DOHH2 (cell line): ENCODE measurements around the gene CSNK2A1.

Experiments
- H3F3A ChIP-seq: fragments of 200-600 bp; sonication (generic), shearing (Covaris generic); 2 replicates; pipeline ENCODE4 v1.6.0; 2016; ENCODE audit warnings: antibody characterized with exemption, mild to moderate bottlenecking; ENCODE audit not compliant: control insufficient read depth, insufficient read depth
- H3K27ac ChIP-seq: fragments of 200-600 bp; sonication (generic); 2 replicates; pipeline ENCODE4 v1.5.1; 2014; ENCODE audit warnings: low read depth, mild to moderate bottlenecking, low read length, moderate library complexity
- H3K27me3 ChIP-seq: fragments of 200-600 bp; sonication (generic); 2 replicates; pipeline ENCODE4 v1.6.1; 2014; ENCODE audit warnings: mild to moderate bottlenecking, low read length, mixed read lengths; ENCODE audit not compliant: control insufficient read depth
- H3K36me3 ChIP-seq: fragments of 200-600 bp; sonication (generic); 2 replicates; pipeline ENCODE4 v1.6.1; 2014; ENCODE audit warnings: mild to moderate bottlenecking, low read length, moderate library complexity, mixed read lengths; ENCODE audit not compliant: control insufficient read depth
- H3K4me1 ChIP-seq: fragments of 200-600 bp; sonication (generic); 2 replicates; pipeline ENCODE4 v1.6.1; 2014; ENCODE audit warnings: mild to moderate bottlenecking, low read length, mixed read lengths; ENCODE audit not compliant: control insufficient read depth
- H3K4me2 ChIP-seq: fragments of 200-600 bp; sonication (generic); 2 replicates; pipeline ENCODE4 v1.6.0; 2014; ENCODE audit warnings: mild to moderate bottlenecking, low read length, moderate library complexity
- H3K4me3 ChIP-seq: fragments of 200-600 bp; sonication (generic); 2 replicates; pipeline ENCODE4 v1.5.1; 2014; ENCODE audit warnings: mild to moderate bottlenecking, low read length, mixed read lengths
- H3K79me2 ChIP-seq: fragments of 200-600 bp; sonication (generic); 2 replicates; pipeline ENCODE4 v1.6.1; 2014; ENCODE audit warnings: mild to moderate bottlenecking, low read length, mixed read lengths; ENCODE audit not compliant: control insufficient read depth
- H3K9me2 ChIP-seq: fragments of 200-600 bp; sonication (generic); replicated peaks from 2 replicates; pipeline ENCODE4 v1.6.1; 2014; ENCODE audit warnings: mild to moderate bottlenecking, low read length, mixed read lengths; ENCODE audit not compliant: control insufficient read depth
- H3K9me3 ChIP-seq: fragments of 200-600 bp; sonication (generic); 2 replicates; pipeline ENCODE4 v1.6.1; 2014; ENCODE audit warnings: antibody characterized with exemption, low read length, mixed read lengths; ENCODE audit not compliant: control insufficient read depth, insufficient read depth
- H4K20me1 ChIP-seq: fragments of 200-600 bp; sonication (generic); 2 replicates; pipeline ENCODE4 v1.6.0; 2014; ENCODE audit warnings: low read depth, mild to moderate bottlenecking, antibody characterized with exemption, low read length, moderate library complexity; ENCODE audit not compliant: control insufficient read depth, insufficient read depth
- EZH2phosphoT487 ChIP-seq: fragments of 200-600 bp; sonication (generic); IDR thresholded peaks from 2 replicates; pipeline ENCODE4 v1.6.1; 2017; ENCODE audit warnings: borderline replicate concordance, mild to moderate bottlenecking, antibody characterized with exemption, low read length, moderate library complexity, mixed read lengths
- TF ChIP-seq, protein P1 (sequence below): fragments of 200-600 bp; sonication (generic); IDR thresholded peaks from one replicate; pipeline ENCODE4 v1.5.1; 2014; ENCODE audit warnings: antibody characterized with exemption, mild to moderate bottlenecking, low read depth, low read length; ENCODE audit not compliant: poor library complexity, severe bottlenecking

Gene CSNK2A1

DNA sequence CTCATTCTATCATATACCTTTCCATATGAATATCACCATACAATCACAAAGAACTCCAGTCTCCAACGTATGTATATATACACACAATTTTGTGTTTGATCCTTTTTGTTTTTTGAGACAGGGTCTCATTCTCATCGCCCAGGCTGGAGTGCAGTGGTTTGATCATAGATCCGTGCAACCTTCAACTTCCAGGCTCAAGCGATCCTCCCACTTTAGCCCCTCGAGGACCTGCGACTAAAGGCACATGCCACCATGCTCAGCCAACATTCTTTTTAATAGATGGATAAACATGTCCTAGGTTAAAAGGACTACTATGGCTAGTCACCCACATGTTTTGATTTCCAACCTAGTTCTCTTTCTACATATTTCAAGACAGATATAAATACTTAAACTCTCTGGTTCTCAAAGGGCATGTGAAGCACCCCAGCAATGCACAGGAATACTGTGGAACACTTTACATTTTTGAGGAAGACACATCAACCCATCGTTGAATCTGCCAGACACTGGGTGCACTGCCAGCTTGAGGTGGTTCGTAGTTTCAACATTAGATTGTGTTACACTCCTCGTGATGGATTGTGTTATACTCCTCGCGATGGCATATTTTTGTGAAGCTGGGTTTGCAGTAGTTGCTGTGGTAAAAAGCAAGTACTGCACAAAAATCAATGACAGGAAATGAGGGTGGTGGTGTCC is 40.4 kb downstream of the CSNK2A1 start:
- H3K27me3 ChIP-seq: no peaks in the 10 kb centered on the region
- no peaks in the 10 kb centered on the region for H3K9me3 ChIP-seq
- H3K9me2 ChIP-seq: no peaks in the 10 kb centered on the region
- H3F3A ChIP-seq: no peaks in the 10 kb centered on the region
- TF ChIP-seq EZH2phosphoT487: no peak
- TF ChIP-seq, protein P1, sequence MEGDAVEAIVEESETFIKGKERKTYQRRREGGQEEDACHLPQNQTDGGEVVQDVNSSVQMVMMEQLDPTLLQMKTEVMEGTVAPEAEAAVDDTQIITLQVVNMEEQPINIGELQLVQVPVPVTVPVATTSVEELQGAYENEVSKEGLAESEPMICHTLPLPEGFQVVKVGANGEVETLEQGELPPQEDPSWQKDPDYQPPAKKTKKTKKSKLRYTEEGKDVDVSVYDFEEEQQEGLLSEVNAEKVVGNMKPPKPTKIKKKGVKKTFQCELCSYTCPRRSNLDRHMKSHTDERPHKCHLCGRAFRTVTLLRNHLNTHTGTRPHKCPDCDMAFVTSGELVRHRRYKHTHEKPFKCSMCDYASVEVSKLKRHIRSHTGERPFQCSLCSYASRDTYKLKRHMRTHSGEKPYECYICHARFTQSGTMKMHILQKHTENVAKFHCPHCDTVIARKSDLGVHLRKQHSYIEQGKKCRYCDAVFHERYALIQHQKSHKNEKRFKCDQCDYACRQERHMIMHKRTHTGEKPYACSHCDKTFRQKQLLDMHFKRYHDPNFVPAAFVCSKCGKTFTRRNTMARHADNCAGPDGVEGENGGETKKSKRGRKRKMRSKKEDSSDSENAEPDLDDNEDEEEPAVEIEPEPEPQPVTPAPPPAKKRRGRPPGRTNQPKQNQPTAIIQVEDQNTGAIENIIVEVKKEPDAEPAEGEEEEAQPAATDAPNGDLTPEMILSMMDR: no peak
- no peak overlapping the region for H3K4me2 ChIP-seq
- peaks cover 83% of the 10 kb centered on the region for H3K36me3 ChIP-seq
- H3K79me2 ChIP-seq: peaks cover 22% of the 10 kb centered on the region
- H3K4me1 ChIP-seq: no peaks in the 10 kb centered on the region
- H3K4me3 ChIP-seq: no peak overlapping the region
- no peak overlapping the region for H3K27ac ChIP-seq
- peaks cover 3% of the 10 kb centered on the region; the same call in 1 of the 2 replicates for H4K20me1 ChIP-seq

DNA sequence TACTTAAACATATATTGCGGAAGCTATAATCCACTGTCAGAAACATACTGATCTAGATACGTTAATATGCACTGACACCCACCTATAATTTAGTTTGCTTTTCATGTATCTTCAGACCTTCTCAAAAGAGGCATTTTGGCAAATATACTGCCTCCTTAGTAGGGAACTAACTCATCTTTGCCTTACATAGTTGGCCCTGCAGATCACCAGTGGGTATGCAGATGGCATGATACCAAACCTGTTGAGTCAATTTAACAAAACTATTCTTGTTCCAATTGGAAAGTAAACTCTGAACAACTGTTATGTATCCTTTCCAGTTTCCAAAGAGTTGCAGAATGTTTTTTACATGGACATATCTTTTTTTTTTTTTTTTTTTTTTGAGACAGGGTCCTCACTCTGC is 45.6 kb downstream of the CSNK2A1 start:
- Histone ChIP-seq H3K27ac (no peak overlapping the region), H3K9me3 (no peaks in the 10 kb centered on the region), H3K27me3 (no peaks in the 10 kb centered on the region), H3K79me2 (no peaks in the 10 kb centered on the region), H3K36me3 (peaks cover 87% of the 10 kb centered on the region), H3K4me1 (no peaks in the 10 kb centered on the region), H3F3A (no peaks in the 10 kb centered on the region), H3K4me2 (no peak overlapping the region), H3K4me3 (no peak overlapping the region), H4K20me1 (no peaks in the 10 kb centered on the region), H3K9me2 (no peaks in the 10 kb centered on the region)
- TF ChIP-seq, protein P1: no peak
- TF ChIP-seq EZH2phosphoT487: no peak

DNA sequence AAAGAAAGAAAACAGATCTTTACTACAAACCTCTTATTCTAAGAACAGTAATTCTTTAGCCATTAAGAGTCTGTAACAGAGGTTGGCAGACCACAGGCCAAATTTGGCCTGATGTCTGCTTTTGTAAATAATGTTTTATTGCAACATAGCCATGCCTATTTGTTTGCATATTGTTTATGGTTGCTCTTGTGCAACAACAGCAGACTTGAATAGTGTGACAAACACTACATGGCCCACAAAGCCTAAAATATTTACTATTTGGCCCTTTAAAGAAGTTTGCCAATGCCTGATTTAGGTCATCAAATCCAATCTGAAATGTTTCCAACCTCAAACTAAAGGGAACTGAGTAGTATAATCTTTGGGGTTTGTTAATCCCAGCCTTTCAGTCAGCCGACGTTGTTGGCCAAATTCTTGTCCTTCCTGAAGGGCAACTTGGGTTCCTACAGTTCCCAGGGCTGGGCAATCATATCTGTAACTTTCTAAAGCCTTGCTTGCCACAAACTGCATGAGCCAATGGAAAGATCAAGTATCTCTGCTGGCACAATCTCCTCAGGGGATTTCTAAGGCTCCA is 47.4 kb downstream of the CSNK2A1 start:
- H3F3A ChIP-seq: no peaks in the 10 kb centered on the region
- H3K4me3 ChIP-seq: no peak overlapping the region
- H3K9me3 ChIP-seq: no peaks in the 10 kb centered on the region
- no peak overlapping the region for H3K4me2 ChIP-seq
- TF ChIP-seq EZH2phosphoT487: no peak
- TF ChIP-seq, protein P1: no peak
- H3K4me1 ChIP-seq: no peaks in the 10 kb centered on the region
- H4K20me1 ChIP-seq: no peaks in the 10 kb centered on the region
- no peaks in the 10 kb centered on the region for H3K27me3 ChIP-seq
- peaks cover 87% of the 10 kb centered on the region for H3K36me3 ChIP-seq
- no peak overlapping the region for H3K27ac ChIP-seq
- H3K9me2 ChIP-seq: no peaks in the 10 kb centered on the region
- no peaks in the 10 kb centered on the region for H3K79me2 ChIP-seq
